ENCODE data around the gene FBLN2.

GRCh38 chr3:13522236-13522635, 26.7 kb upstream of the FBLN2 start:
- TF ChIP-seq CTCF (IDR thresholded peaks at IDR 0.05) (no peak), POLR2A (IDR thresholded peaks at IDR 0.05) (no peak)
